Measurements from ENCODE around the gene TERT.

DNA sequence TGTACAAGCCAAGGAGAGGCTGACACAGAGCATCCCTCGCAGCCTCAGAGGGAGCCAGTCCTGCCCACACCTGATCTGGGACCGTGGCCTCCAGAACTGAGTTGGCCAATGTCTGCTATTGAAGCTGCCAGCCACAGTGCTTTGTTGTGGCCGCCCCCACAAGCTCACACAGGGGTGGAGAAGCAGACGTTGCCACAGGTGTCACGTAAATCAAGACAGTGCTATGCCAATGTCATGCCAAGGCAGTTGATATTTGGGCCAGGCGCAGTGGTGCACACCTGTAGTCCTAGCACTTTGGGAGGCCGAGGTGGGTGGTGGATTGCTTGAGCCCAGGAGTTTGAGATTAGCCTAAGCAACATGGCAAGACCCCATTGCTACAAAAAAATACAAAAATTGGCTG is 17.3 kb upstream of the TERT start:
- TF ChIP-seq BHLHE40 (IDR thresholded peaks at IDR 0.05; ENCODE audit: low read depth, low read length) (no peak), POLR2A (IDR thresholded peaks at IDR 0.05; ENCODE audit: low read length) (no peak), CEBPB (IDR thresholded peaks at IDR 0.05) (no peak), CHD4 (IDR thresholded peaks at IDR 0.05; ENCODE audit: borderline replicate concordance) (no peak), NPAS2 (CRISPR knock-in tag; IDR thresholded peaks at IDR 0.05; ENCODE audit: borderline replicate concordance) (no peak), RCOR1 (IDR thresholded peaks at IDR 0.05; ENCODE audit: low read depth, low read length) (no peak)
- TF ChIP-seq, protein P1, sequence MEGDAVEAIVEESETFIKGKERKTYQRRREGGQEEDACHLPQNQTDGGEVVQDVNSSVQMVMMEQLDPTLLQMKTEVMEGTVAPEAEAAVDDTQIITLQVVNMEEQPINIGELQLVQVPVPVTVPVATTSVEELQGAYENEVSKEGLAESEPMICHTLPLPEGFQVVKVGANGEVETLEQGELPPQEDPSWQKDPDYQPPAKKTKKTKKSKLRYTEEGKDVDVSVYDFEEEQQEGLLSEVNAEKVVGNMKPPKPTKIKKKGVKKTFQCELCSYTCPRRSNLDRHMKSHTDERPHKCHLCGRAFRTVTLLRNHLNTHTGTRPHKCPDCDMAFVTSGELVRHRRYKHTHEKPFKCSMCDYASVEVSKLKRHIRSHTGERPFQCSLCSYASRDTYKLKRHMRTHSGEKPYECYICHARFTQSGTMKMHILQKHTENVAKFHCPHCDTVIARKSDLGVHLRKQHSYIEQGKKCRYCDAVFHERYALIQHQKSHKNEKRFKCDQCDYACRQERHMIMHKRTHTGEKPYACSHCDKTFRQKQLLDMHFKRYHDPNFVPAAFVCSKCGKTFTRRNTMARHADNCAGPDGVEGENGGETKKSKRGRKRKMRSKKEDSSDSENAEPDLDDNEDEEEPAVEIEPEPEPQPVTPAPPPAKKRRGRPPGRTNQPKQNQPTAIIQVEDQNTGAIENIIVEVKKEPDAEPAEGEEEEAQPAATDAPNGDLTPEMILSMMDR (IDR thresholded peaks at IDR 0.05) = no peak
